HG03457 (cell line): ENCODE results near the gene FMNL2.

Experiments
- ATAC-seq: cut with Tn5 transposase; IDR thresholded peaks from one replicate; pipeline ENCODE4 v1.9.1; 2021; ENCODE audit warnings: moderate number of reproducible peaks; ENCODE audit not compliant: unreplicated experiment

Gene FMNL2

DNA sequence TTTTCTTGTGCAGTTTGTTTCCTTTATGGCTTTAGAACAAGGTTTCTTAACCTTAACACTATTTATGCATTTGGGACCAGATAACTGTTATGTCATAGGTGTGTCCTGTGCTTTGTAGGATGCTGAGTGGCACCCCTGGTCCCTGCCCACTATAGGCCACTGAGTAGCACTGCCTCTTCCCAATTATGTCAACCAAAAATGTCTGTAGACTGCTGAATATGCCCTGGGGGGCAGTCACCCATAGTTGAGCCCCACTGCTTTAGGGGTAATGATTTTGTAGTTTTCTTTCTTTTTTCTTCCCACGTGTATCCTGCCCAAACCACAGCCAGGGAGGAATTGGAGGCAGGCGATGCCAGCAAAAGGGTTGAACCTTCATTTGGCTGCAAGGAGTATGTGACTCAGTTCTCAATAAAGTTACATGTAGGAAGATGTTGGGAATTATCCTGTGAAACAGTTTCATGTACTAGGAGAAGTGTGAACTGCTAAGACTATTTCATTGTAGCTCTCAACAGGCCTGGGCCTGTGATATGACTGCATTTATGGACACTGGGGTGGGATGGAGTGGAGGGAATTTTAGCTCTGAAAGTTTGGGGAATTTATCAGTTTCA is 65.7 kb downstream of the FMNL2 start:
- no peak for ATAC-seq

DNA sequence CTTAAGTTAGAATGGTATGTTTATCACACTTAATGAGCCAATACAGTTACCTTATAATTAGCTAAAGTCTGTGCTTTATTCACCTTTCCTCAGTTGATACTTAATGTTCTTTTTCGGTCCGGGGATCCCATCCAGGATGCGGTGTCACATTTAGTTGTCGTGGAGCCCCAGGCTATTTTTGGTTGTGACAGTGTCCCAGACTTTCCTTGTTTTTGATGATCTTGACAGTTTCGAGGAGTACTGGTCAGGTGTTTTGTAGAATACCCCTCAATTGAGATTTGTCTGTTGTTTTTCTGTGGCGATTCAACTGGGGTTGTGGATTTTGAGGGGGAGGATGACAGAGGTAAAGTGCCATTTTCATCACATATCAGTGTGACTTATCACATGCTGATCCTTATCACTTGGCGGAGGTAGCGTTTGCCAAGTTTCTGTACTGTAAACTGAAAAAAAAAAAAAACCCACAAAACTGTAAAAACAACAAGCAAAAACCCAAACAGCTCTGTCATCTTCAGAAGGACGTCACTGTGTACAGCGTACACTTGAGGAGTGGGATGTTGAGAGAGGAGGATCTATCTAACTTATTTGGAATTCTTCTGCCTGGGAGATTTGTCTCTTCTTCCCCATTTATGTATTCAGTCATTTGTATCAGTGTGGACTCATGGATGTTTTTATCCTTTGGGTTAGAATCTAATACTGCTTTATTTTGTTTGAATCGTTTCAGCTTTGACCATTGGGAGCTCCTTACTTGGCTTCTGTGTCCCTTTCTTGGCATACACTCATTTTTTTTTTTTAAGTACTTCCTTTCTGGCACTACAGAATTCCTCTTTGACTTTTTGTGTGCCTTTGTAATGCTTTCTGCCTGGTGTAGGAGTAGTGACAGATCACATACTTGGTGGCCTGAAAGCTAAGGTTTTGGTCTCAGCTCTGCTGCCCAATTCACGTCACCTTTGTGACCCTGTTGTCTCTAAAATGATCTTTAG is 68.1 kb downstream of the FMNL2 start:
- ATAC-seq = no peak

DNA sequence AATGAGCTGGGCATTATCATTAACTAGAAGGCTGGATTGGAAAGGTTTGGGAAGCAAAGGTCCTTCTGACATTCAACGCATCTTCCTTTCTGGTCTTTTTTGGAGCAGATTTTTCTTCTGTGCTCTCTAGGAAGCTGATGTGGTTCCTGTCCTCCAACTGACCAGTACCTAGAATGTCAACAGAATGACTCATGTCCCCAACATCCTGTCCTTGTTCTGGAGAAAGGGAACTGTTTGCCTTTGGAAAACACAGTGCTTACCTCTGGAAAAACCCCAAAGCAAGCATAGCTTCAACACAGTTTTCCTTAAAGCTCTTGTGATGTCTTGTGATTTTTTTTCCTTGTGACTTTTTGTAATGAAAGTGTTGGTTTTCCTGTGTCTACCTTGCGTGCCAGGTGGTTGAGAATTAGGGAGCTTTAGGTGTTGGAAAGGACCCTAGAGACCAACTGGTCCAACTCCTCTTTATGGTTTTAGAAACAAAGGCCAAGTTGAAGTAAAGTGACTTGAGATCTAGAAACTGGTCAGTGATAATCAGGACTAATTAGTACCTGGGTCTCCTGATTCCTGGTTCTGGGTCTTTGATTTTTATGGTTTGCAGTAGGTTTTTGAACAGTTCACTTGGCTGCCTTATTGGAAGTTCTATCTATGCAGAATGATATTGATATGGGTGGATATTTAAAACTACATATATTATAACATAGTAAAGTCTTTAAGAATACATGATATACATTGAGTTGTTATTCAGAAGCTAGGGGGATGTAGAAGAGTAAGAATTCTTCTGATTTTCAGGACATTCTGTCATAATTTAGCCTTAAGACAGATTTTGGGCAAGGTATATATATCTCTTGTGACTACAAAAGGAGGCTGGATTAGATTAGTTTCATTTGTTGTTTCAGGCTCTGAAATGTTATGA is 70.5 kb downstream of the FMNL2 start:
- no peak for ATAC-seq

DNA sequence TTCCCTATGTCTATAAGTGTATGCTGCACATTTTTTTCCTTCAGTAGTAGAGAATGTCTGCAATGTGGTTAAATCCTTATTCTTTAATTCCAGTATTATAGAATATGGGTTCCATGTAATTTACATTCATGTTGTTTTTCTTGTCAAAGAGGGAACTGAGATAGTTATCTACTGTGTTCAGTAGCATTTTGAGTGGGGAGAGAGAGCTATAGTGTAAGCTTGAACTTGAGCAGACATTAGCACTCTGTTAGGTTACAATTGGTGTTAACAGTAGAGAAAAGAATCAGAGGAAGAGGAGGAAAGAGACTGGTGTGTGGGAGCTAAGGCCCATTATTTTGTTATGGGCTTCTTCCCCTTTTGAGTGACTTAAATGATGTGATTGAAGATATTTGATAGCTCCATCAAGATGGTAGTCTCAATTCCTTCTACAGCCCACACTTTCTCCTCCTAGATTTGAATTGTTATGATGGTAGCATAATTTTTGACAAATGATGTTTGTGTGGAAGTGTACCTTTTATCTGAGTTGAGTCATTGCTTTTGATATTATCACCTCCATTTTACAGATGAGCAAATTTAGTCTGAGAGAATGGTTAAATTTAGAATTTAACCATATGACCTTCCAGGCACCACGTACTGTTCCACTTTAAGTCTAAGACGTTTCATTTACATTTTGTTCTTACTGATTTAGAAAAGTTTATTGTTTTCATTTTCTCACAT is 71.3 kb downstream of the FMNL2 start:
- no peak for ATAC-seq

DNA sequence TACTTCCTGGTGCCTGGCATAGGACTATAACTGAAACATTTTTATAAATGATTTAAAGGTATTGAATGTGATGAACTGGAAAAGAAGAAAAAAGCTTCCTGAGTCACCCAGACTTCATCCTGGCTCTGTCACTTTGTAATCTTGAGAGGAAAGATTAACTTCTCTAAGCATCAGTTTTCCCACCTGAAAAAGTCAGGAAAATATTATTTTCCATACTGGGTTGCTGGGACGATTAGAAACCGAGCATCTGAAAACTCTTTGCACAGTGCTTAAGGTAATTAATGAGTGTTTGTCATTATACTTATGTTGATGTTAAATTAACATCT is 71.8 kb downstream of the FMNL2 start:
- no peak for ATAC-seq

DNA sequence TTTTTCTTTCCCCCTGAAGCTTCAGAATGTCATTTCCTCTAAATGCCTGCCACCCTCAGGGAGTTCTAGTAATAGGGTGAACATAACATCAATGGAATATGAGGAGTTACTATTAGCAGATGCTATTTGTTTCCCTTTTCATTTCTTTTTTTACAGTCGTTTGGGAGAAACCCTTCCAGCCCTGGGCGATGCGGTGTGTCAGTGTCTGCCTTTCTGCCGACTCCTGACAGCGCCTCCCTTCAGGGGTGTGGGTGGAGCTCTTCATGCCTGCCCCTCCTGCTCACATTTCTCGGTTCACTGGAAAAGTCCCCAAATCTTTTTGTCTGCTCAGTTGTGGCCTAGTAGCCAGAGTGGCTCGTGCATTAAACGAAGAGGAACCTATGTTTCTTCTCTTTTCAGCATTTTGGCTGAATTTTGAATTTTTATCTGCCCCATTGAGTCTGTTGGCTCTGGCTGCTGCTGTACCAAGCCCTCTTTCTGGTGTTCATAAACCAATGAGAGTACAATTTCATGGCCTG is 72.3 kb downstream of the FMNL2 start:
- peak; percentile 84 for ATAC-seq

DNA sequence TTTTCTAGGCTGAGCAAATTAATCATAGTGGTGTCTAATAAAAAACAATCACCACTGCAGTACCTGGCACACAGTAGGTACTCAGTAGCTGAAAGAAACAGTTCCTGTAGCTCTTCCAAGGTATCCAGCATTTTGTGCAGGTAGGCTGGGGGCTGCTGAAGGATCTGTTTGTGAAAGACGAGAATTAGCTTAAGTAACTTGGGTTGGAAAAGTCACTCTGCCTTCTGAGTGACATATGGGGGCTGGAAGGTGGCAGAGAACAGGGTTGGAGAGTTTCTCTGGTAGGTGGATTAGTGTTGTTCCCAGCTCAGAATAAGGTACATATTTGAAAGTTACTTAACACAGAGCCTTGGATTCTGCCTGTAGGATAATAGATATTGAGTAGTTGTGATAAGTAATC is 72.8 kb downstream of the FMNL2 start:
- ATAC-seq = no peak

DNA sequence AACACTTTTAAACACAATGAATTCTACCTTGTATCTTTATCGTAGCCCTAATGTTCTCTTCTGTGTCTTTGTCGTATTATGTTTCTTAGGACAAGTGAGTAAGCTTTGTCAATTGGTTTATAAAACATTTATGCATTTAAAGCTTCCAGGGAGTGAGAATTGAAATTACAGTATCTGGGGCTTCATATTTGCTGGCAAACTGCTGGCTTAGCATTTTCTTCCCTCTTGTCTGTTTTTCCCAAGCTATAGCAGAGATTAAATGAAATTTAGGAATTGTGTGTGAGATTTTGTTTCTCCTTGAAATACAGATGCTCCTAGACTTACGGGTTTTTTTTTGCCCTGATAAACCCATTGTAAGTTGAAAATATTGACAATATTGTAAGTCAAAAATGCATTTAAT is 73.3 kb downstream of the FMNL2 start:
- ATAC-seq = no peak

DNA sequence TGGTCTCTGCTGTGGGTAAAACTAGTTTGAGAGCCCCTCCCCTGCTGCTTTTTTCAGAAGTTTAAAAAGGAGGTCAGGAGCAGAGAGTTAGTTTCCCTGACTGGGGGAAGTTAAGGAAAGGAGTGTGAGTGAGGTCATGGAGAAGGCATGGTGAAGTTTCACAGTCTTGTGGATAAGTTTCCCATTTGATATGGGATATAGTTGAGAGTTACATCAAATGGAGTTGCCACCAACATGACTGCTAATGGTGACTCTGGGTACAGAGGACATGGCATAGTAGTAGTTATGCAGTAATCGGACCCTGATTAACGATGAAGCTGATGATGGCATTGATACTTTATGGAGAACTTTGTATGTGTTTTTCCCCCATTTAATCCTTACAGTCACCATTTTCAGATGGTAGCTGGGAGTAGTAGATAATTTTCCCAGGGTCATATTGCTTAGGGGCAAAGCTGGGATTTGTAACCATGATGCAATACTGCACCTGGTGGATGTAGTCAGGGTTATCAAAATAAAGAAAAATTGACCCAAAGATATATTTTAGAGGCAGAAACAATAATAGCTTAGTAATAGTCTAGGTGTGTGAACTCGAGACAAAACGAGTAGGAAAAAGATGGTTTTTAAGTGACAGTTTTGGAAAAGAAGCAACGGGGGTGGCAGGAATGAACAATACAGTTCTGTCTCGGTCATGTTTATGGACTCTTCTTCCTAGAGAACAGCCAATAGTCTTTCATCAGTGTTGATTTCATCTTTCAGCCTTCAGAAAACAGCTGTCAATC is 74.6 kb downstream of the FMNL2 start:
- ATAC-seq = no peak

DNA sequence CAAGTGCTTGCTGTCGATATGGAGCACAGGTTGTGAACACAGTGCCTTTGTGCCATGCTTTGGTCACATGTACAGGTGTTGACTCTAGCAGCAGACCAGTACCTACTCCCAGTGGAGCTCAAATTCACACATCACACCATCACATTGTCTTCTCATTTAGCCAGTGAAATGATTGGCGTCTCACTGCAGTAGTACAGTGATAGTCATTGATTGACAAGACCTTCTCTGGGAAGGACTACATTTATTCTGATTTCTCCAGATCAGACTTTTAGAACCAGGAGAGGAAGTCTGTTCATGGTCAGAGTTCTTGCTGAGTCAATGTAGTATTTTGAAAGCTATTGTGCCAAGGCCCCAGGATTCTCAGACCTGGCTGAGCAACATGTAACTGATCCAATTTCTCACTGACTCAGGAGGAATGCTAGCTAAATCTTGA is 75.2 kb downstream of the FMNL2 start:
- no peak for ATAC-seq

DNA sequence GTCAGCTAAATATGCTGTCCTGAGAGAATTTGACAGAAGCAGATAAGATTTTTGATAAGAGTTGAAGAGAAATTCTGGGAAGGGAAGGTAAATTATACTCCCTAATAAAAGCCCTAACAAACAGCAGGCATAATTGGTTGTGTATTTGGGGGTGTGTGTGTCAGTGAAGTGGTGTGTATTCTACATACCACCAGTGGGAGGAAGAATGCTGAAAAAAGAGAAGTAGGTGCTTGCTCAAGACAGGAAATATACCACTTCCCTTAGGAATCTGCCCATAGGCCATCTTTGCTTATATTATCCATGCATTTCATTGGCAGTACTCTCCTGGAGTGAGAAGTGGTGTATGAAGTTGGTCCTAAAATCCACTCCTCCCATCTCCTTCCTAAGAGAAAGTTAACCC is 76.2 kb downstream of the FMNL2 start:
- no peak for ATAC-seq

DNA sequence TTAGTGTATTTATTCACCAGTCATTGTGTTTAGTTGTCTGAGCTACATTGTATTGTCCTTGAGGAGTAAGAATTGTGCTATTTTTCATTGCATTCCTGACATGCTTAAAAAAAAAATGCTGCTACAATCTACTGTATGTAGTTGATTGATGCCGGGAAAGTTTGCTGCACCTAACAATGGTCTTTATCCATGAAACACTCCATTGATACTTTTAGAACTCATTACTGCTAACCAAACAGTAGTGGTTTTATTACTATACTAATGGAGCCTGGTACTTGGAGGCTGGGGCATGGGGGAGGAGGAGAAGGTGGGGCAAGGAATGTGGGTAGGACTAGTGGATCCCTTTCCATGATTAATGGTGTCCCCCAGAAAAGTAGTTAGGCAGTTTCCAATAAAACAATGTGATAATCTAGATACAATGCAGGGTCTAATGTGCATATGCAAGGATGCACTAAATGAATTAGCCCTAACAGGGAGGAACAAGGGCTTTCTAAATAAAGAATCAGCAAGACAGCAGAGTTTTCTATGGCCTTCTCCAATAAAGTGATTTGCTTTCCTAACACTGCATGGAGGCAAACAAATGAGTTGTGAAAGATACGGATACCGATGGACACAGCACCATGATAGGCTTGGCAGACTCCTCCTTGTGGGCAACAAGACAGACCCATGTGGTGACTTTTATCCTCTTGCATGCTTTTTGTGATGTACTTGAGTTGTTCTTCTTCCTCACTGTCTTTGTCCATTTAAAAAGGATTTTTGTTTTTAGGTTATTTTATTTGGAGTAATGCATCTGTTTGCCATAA is 78.5 kb downstream of the FMNL2 start:
- no peak for ATAC-seq

DNA sequence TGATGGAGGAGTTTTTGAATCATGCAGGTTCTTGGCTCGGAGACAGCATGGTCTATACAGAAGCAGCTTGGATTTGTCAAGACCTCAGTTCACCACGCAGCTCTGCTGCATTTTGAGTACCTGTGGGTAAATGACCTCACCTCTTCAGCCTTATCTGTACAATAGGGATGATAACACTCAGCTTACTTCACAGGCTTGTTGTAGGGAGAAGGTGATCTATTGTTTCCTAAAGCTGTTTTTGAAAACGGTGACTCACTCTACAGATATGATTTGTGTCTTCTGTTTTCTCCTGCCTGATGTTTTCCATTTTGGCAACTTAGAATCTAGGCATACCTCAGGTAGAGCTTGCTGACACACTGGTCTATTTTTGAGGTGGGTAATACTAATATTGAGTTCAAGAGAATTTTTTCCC is 80.3 kb downstream of the FMNL2 start:
- no peak for ATAC-seq

DNA sequence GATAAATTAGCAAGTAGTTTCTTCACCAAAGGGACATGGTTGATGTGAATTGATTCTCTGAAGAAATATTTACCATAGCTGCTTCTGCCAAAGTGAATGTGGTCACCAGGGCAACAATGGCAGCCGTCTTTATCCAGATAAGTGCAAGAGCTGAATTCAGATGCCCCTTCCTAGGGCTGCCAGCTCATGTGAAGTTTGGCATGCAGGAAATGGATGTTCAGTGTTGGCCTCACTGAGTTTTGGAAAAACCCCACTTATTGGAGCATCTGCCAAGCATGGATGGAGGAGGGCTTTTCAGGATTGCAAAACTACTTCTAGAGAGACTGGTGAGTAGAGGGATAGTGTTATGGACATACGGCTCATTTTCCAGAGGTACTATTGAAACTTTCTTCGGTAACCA is 80.8 kb downstream of the FMNL2 start:
- ATAC-seq = no peak

DNA sequence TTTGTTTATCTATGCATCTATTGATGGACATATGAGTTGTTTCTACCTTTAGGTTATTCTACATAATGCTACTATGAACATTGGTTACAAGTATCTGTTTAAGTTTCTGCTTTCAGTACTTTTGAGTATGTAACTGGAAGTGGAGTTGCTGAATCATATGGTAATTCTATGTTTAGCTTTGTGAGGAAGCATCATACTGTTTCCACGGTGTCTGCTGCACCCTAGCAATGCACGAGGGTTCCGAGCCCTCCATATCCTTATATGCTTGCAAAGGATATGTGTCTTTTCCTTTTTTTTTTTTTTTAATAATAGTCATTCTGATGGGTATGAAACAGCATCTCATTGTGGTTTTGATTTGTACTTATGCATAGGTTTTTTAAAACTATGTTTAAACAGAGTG is 83.7 kb downstream of the FMNL2 start:
- ATAC-seq = no peak

DNA sequence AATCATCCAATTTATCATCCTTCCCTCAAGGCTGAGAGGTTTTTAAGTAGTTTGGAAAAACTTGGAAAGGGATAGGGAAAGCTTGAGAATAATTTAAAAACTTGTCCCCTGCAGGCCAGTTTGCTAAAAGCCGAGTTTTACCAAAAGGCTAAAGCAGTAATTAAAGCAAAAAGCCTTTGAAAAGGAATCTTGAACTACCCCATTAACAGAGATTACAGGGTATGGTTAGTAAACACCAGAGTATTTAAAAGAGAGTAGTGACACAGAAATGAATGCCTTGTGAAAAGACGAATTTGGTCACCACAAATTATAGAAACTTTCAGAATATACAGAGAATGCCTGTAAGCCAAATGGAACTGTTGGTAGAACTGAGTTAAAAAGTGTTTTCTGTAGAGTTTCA is 85.0 kb downstream of the FMNL2 start:
- no peak for ATAC-seq

DNA sequence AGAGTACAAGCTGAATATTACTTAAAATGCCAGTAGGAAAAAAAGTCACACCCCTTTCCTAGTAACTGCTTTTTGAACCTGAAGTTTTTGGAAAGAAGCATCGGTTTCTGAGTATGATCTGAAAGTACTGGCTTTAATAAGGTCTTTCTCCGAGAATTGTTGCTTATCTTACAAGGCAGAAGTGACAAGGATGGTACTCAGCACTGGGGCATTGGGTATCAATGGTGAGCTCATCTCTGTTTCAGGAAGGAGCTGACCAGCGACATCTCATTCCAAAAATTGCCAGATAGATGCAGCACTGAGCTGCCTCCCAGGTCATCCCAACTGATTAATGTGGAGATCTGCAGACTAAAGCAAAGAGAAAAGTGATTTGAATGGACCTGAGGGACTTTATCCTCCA is 85.4 kb downstream of the FMNL2 start:
- ATAC-seq = no peak

DNA sequence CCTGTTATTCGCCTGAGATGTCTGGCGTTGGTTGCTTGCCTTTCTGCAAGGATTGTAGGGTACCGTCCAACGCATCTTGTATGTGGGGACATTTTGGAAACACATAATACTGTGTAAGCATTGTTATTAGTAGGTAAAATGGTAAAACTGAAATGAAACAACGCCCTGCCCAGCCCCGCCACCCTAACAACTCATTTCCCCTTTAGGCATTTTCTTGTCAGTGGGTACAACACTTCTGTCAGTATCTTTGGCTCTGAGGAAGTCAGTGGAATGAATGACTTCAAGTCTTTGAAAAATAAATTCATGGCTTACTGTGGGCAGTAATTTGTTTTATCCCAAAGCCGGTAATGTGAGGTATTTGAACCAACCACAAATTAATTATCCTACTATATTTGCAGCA is 86.0 kb downstream of the FMNL2 start:
- no peak for ATAC-seq
